ENCODE data around the gene TXNDC11.
A peak's percentile ranks its signal among the peaks of the same experiment; 100 is the strongest.

The TXNDC11 gene

DNA sequence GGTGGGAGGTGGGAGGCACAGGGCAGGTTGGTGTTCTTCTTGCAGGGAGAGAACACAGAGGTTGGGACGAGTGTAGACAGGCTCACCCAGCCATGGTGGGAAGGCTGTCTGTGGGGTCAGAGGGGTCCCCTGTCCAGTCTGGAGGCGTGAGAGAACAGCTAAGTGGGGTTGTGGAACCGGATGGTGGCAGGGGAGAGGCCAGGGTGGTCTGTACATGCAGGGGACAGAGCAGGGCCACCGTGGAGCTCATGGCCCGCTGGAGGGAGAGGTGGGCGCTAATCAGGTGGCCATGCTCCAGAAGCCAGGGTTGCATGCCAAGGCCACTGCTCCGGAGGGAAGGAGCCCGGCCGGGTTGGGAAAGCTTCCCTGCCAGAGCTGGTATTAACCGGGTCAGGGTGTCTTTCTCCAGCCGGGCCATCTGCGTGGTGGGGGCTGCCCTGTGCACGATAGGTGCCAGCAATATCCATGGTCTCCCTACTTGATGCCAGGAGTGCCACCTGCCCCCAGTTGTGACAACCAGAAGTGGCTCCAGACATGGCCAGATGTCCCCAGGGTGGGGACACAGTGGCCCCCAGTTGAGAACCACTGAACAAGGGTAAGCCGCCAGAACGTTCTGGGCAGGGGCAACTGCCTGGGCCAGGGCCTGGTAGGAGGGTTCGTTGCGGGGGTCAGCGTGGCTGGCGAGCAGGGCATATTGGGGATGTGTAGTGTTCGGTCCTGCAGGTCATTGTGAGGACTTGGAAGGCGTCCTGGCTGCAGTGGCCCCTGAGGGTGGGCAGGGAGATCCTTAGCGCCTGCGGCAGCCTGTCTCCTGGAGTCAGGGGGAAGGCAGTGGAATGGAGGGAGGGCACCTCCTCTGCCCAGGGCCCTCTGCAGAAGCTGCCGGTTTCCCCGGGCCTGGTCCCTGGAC, 69.3 kb downstream of the TXNDC11 start:
- WGBS, 2 experiments (ENCODE audit: insufficient coverage in 2 of 2), result 92 to 94% methylated on average over 21 to 22 of the region's 25 CpGs
- no peaks in the 10 kb centered on the region for H3K9me3 ChIP-seq (ENCODE audit: control insufficient read depth, low read length)
- peaks cover 41% of the 10 kb centered on the region for H3K36me3 ChIP-seq (ENCODE audit: control insufficient read depth, insufficient read depth, low read length)
- H3K4me1 ChIP-seq (ENCODE audit: control insufficient read depth, insufficient read depth, low read length, poor library complexity, severe bottlenecking), result peaks cover 32% of the 10 kb centered on the region
- no peak overlapping the region for H3K27ac ChIP-seq (ENCODE audit: low read depth, low read length, severe bottlenecking)
- H3K4me3 ChIP-seq (ENCODE audit: extremely low read depth, insufficient read depth, low read length, poor library complexity, severe bottlenecking), result no peak overlapping the region

DNA sequence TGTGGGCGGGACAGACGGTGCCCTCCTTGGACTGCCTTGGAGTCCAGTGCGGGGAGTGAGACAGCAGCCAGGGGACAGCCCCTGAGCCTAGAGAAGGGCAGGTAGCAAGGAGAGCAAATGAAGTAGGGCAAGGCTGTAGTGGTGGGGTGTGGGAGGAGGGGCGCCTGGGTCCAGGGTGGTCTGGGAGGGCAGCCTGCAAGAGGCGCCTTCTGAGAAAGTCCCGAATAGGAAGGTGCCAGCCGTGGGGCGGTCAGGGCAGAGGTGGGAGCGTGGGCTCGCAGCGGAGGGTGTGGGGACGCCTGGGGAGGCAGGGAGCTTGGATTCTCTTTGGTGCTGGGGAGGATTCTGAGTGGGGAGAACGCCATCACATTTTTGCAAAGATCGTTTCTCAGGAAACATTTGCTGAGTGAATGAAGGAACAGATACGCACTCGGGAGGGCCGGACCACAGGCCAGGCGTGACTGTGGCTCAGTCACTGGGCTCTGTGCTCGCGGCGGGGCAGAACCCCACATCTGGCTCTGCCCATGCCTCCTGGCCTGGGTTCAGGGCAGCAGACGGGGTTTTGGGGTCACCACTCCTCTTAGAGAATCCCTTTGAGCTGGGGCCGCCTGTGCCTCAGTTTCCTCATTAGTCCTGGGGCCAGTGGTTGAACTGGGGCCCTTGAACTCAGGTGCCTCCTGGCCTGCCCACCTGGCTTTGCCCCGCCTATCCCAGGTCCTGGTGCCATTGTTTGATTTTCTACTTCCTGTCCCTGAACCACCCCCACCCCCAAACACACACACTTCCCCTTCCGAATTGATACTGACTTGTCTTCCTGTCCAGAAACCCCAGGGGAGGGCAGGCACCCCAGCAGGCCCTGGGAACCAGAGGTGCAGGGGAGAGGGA, 70.2 kb downstream of the TXNDC11 start:
- Histone ChIP-seq H3K9me3 (ENCODE audit: control insufficient read depth, low read length) (no peaks in the 10 kb centered on the region), H3K4me1 (ENCODE audit: control insufficient read depth, insufficient read depth, low read length, poor library complexity, severe bottlenecking) (peaks cover 32% of the 10 kb centered on the region), H3K4me3 (ENCODE audit: extremely low read depth, insufficient read depth, low read length, poor library complexity, severe bottlenecking) (no peak overlapping the region), H3K27ac (ENCODE audit: low read depth, low read length, severe bottlenecking) (peak overlapping the region; percentile 45), H3K36me3 (ENCODE audit: control insufficient read depth, insufficient read depth, low read length) (peaks cover 32% of the 10 kb centered on the region)
- 95 to 98% methylated on average over 23 to 24 of the region's 25 CpGs for whole genome bisulfite sequencing, 2 experiments (ENCODE audit: insufficient coverage in 2 of 2)

GRCh38 chr16:11671676-11672075, 71.0 kb downstream of the TXNDC11 start:
- WGBS, 2 experiments (ENCODE audit: insufficient coverage in 2 of 2), result 93 to 96% methylated on average over 5 to 7 of the region's 8 CpGs
- no peaks in the 10 kb centered on the region for H3K9me3 ChIP-seq (ENCODE audit: control insufficient read depth, low read length)
- H3K36me3 ChIP-seq (ENCODE audit: control insufficient read depth, insufficient read depth, low read length), result peaks cover 24% of the 10 kb centered on the region
- no peak overlapping the region for H3K4me3 ChIP-seq (ENCODE audit: extremely low read depth, insufficient read depth, low read length, poor library complexity, severe bottlenecking)
- H3K27ac ChIP-seq (ENCODE audit: low read depth, low read length, severe bottlenecking), result no peak overlapping the region
- H3K4me1 ChIP-seq (ENCODE audit: control insufficient read depth, insufficient read depth, low read length, poor library complexity, severe bottlenecking), result peaks cover 28% of the 10 kb centered on the region

GRCh38 chr16:11671271-11671670, 71.4 kb downstream of the TXNDC11 start:
- peaks cover 20% of the 10 kb centered on the region for H3K36me3 ChIP-seq (ENCODE audit: control insufficient read depth, insufficient read depth, low read length)
- H3K4me3 ChIP-seq (ENCODE audit: extremely low read depth, insufficient read depth, low read length, poor library complexity, severe bottlenecking), result no peak overlapping the region
- peaks cover 28% of the 10 kb centered on the region for H3K4me1 ChIP-seq (ENCODE audit: control insufficient read depth, insufficient read depth, low read length, poor library complexity, severe bottlenecking)
- H3K27ac ChIP-seq (ENCODE audit: low read depth, low read length, severe bottlenecking), result no peak overlapping the region
- 100% methylated on average over 2 of the region's 2 CpGs; no CpG with 5 or more reads in 1 of the 2 experiments for WGBS, 2 experiments (ENCODE audit: insufficient coverage in 2 of 2)
- H3K9me3 ChIP-seq (ENCODE audit: control insufficient read depth, low read length), result no peaks in the 10 kb centered on the region

DNA sequence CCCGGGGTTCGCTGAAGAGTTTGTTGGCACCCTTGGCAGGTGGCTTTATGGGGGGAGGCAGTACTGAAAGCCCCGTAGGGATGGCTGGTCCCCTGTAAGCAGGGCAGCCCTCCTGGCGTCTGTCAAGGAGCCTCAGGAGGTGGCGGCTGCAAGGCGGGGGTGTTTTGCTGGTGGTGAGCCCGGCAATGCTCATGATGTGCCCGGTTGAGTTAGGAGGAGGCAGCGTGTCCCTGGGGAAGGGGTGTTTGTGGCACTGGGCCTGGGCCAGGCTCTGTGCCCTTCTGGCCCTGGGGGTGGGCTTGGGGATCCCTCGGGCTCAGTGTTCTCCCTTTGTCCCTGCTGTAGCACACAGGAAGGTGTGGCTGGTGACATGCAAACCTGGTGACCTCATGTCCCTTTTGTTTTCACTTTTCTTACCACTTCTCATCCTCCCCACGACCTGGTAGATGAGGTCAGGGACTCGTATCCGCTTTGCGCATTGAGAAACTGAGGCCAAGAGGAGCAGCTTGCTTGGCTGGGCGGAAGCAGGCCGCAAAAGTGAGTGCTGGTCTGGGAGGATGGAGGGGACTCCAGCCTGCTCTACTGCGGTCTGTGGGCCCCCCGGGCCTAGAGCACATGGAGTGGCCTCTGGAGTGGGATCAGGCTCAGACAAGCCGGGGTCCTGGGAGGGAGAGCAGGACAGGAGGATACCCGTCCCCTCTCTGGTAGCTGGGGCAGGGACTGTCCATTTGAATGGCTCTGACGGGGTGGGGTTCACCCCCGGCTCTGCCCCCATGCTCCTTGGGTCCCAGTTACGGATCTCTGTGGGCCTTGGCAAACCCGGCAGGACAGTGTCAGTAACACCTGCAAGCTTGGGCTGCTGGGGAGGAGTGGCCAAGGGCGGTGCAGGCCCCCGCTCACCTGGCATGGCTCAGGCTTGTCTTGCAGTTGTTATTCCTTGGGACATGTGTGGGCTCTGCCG, 72.2 kb downstream of the TXNDC11 start:
- WGBS, 2 experiments (ENCODE audit: insufficient coverage in 2 of 2), result 72 to 84% methylated on average over 19 to 27 of the region's 27 CpGs
- Histone ChIP-seq H3K4me3 (ENCODE audit: extremely low read depth, insufficient read depth, low read length, poor library complexity, severe bottlenecking) (peak overlapping the region; percentile 3), H3K36me3 (ENCODE audit: control insufficient read depth, insufficient read depth, low read length) (peaks cover 12% of the 10 kb centered on the region), H3K9me3 (ENCODE audit: control insufficient read depth, low read length) (no peaks in the 10 kb centered on the region), H3K27ac (ENCODE audit: low read depth, low read length, severe bottlenecking) (no peak overlapping the region), H3K4me1 (ENCODE audit: control insufficient read depth, insufficient read depth, low read length, poor library complexity, severe bottlenecking) (peaks cover 26% of the 10 kb centered on the region)

DNA sequence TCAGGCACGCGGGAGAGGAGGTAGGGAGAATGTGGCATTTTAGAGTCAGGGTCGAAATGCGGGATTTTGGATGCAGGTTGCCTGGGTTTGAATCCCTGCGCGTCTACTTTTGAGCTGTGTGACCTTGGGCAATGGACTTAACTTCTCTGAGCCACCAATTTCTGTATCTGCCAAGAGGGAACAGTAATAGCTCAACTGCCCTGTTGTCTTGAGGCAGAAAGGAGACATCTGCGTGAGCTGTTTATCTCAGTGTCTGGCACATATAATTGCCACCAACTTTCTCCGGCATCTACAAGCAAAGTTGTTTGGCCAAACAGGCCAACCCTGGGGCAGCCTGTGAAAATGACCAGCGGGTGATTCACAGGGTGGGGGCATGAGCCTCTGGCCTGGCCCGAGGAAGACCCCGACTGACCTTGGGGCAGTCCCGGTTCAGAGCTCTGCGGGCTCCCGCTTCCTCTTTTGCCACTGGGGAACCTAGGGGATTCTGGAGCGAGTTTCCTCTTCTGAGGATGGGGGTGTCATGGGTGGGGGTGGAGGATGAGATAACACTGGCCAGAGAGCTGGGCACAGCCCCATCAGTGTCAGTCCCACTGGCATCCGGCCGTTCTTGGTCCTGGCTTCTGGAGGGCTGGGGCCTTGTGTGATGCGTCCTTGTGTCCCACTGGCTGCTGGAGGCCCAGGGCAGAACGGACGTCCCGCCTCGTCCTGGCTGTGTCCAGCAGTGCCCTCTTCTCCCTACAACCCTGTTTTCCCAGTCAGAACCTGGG, 73.1 kb downstream of the TXNDC11 start:
- Histone ChIP-seq H3K27ac (ENCODE audit: low read depth, low read length, severe bottlenecking) (no peak overlapping the region), H3K9me3 (ENCODE audit: control insufficient read depth, low read length) (no peaks in the 10 kb centered on the region), H3K4me1 (ENCODE audit: control insufficient read depth, insufficient read depth, low read length, poor library complexity, severe bottlenecking) (peaks cover 29% of the 10 kb centered on the region), H3K4me3 (ENCODE audit: extremely low read depth, insufficient read depth, low read length, poor library complexity, severe bottlenecking) (peak overlapping the region; percentile 82), H3K36me3 (ENCODE audit: control insufficient read depth, insufficient read depth, low read length) (peaks cover 10% of the 10 kb centered on the region)
- 64 to 67% methylated on average over 17 to 18 of the region's 22 CpGs for WGBS, 2 experiments (ENCODE audit: insufficient coverage in 2 of 2)

DNA sequence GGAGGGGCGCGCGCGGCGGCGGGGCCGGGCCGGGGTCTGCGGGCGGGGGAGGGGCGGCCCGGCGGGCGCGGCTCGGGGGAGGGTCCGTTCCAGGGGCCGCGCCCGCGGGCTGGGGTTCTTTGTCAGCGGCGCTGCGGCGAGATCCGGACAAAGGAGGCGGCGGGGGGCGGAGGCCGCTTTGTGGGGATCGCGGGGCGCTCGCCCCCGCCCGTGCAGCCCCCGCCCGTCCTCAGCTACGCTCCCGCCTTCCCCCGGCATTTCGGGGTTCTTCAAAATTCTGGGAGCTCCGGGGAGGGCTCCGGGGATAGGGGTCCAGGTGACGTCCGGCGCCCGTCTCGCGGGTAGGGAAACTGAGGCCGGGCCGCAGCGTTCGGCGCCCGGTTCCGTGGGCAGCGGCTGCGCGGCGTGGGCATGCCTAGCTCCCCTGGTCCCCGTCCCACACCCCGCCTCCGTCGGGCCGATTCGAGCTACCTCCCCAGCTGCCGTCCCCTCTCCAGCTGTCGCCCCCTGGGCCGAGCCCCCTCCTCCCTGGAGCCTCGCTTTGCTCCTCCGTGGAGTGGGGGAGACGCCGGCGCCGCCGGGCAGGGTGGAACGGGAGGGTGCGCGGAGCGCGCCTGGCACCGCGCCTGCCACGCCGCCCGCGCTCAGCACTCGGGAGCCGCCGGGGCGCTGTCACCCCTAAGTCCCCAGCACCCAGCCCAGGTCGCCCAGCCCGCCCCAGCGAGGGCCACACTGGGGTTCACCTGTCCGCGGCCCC, 73.9 kb downstream of the TXNDC11 start:
- peaks cover 10% of the 10 kb centered on the region for H3K36me3 ChIP-seq (ENCODE audit: control insufficient read depth, insufficient read depth, low read length)
- peaks cover 33% of the 10 kb centered on the region for H3K4me1 ChIP-seq (ENCODE audit: control insufficient read depth, insufficient read depth, low read length, poor library complexity, severe bottlenecking)
- H3K27ac ChIP-seq (ENCODE audit: low read depth, low read length, severe bottlenecking), result peak overlapping the region; percentile 24
- peak overlapping the region; percentile 82 for H3K4me3 ChIP-seq (ENCODE audit: extremely low read depth, insufficient read depth, low read length, poor library complexity, severe bottlenecking)
- 1 to 3% methylated on average over 40 to 58 of the region's 97 CpGs for WGBS, 2 experiments (ENCODE audit: insufficient coverage in 2 of 2)
- H3K9me3 ChIP-seq (ENCODE audit: control insufficient read depth, low read length), result no peaks in the 10 kb centered on the region

DNA sequence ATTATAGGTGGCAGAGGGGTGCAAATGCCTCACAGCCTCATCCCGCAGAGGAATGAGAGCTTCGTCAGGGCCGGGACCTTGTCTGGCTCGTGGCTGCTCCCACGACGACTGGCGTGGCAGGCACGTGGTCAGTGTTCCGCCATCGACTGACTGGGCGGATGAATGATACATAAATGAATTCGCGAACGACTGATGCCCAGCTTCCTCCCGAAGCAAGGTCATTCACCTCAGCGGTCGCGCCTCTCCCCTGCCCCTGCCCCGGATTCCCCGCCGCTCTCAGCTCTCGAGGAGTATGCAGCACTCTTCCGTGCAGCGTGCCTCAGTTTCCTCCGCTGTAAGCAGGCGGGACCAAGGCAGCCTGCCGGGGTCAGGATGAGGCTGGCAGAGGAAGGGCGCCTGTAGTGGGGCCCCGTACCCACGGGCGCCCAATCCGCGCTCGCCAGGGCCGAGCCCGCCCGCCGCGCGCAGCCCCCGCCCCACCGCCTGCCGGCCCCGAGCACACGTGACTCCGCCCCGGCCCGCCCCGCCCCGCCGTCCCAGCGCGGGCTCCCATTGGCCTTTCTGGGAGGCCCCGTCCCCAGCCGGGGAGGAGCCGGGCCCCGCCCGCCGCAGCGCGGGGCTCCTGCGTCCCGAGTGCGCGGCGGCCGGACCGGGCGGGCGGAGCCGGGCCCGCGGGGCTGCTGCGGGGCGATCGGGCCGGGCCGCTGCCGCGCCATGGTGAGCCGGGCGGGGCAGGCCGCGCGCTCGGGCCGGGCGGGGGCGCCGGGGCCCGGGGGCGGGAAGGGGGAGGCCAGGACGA, 74.6 kb downstream of the TXNDC11 start, which contains the start of gene SNN:
Gene SNN, plus strand, starts transcription at position 632 of the 799 bp plus-strand sequence. CDS start 7,605 bp downstream, outside the sequence.
- Histone ChIP-seq H3K27ac (ENCODE audit: low read depth, low read length, severe bottlenecking) (peak within 1 kb of the TSS; percentile 24), H3K4me1 (ENCODE audit: control insufficient read depth, insufficient read depth, low read length, poor library complexity, severe bottlenecking) (peaks cover 29% of the 10 kb centered on the region), H3K9me3 (ENCODE audit: control insufficient read depth, low read length) (no peaks in the 10 kb centered on the region), H3K36me3 (ENCODE audit: control insufficient read depth, insufficient read depth, low read length) (peaks cover 9% of the 10 kb centered on the region), H3K4me3 (ENCODE audit: extremely low read depth, insufficient read depth, low read length, poor library complexity, severe bottlenecking) (peak within 1 kb of the TSS; percentile 82)
- WGBS, 2 experiments (ENCODE audit: insufficient coverage in 2 of 2), result 23 to 25% methylated on average over 43 to 47 of the region's 93 CpGs
